GM19328 (cell line): ENCODE data around the gene CACNA2D1.
"Not testable (repeated sequence)": the region's sequence is repeated elsewhere in the genome, so short reads cannot be mapped to it uniquely, and the experiment has no call there.

Experiments
- ATAC-seq: cut with Tn5 transposase; IDR thresholded peaks from one replicate; pipeline ENCODE4 v1.9.1; 2021; ENCODE audit warnings: mild to moderate bottlenecking, moderate library complexity; ENCODE audit not compliant: unreplicated experiment

The CACNA2D1 gene

GRCh38 chr7:82175319-82175718, 268.3 kb downstream of the CACNA2D1 start:
- ATAC-seq = no peak

- no peak for ATAC-seq
Observed at GRCh38 chr7:82173400-82174021, 270.1 kb downstream of the CACNA2D1 start.

GRCh38 chr7:82172881-82173280, 270.7 kb downstream of the CACNA2D1 start:
- no peak for ATAC-seq

- ATAC-seq = no peak
Observed at GRCh38 chr7:82172017-82172416, 271.6 kb downstream of the CACNA2D1 start.

- no peak for ATAC-seq
Observed at GRCh38 chr7:82167558-82168314, 275.8 kb downstream of the CACNA2D1 start.

- ATAC-seq = no peak
Observed at GRCh38 chr7:82166260-82167015, 277.1 kb downstream of the CACNA2D1 start.

GRCh38 chr7:82164813-82165212, 278.8 kb downstream of the CACNA2D1 start:
- no peak for ATAC-seq

GRCh38 chr7:82164410-82164809, 279.2 kb downstream of the CACNA2D1 start:
- no peak for ATAC-seq

GRCh38 chr7:82163586-82163985, 280.0 kb downstream of the CACNA2D1 start:
- no peak for ATAC-seq

GRCh38 chr7:82162289-82162688, 281.3 kb downstream of the CACNA2D1 start:
- no peak for ATAC-seq

GRCh38 chr7:82158327-82158726, 285.2 kb downstream of the CACNA2D1 start:
- ATAC-seq = no peak

- ATAC-seq = no peak
Observed at GRCh38 chr7:82156893-82157292, 286.7 kb downstream of the CACNA2D1 start.

GRCh38 chr7:82156168-82156567, 287.4 kb downstream of the CACNA2D1 start:
- ATAC-seq = no peak

GRCh38 chr7:82154728-82155127, 288.8 kb downstream of the CACNA2D1 start:
- ATAC-seq = no peak

GRCh38 chr7:82153776-82154175, 289.8 kb downstream of the CACNA2D1 start:
- ATAC-seq = no peak

GRCh38 chr7:82152858-82153257, 290.7 kb downstream of the CACNA2D1 start:
- ATAC-seq = no peak

- ATAC-seq = no peak
Observed at GRCh38 chr7:82146491-82146890, 297.1 kb downstream of the CACNA2D1 start.

- ATAC-seq = no peak
Observed at GRCh38 chr7:82142263-82142864, 301.2 kb downstream of the CACNA2D1 start.

GRCh38 chr7:82141427-82141826, 302.1 kb downstream of the CACNA2D1 start:
- no peak for ATAC-seq

GRCh38 chr7:82140608-82141007, 303.0 kb downstream of the CACNA2D1 start:
- ATAC-seq = not testable (repeated sequence)

GRCh38 chr7:82131215-82131614, 312.4 kb downstream of the CACNA2D1 start:
- no peak for ATAC-seq
